Mononuclear cell (primary cell): Measurements from ENCODE around the gene SGPP1. TPM values are rescaled to one million over a fixed set of nuclear protein-coding genes. Genes with fewer than 3 reads are reported as not detected.
A peak's percentile ranks its signal among the peaks of the same experiment; 100 is the strongest.
"Not testable (repeated sequence)": the region's sequence is repeated elsewhere in the genome, so short reads cannot be mapped to it uniquely, and the experiment has no call there.

Source experiments
- H3K27me3 ChIP-seq: 2 replicates; pipeline ENCODE4 v1.6.0; 2011; ENCODE audit warnings: low read length, control low read depth; ENCODE audit not compliant: insufficient read depth
- H3K4me1 ChIP-seq: 2 replicates; pipeline ENCODE4 v1.5.1; 2011; ENCODE audit warnings: mild to moderate bottlenecking, low read length, control low read depth; ENCODE audit not compliant: insufficient read depth
- H3K4me3 ChIP-seq: 2 replicates; pipeline ENCODE4 v1.5.1; 2011; ENCODE audit warnings: mild to moderate bottlenecking, low read length, moderate library complexity
- H3K9me3 ChIP-seq: 2 replicates; pipeline ENCODE4 v1.5.1; 2011; ENCODE audit warnings: low read depth, mild to moderate bottlenecking, control low read depth, low read length
- total RNA-seq: library from RNA; depleted of rRNA; stranded (reverse); fragments of >200 nt; gene quantifications from one replicate; pipeline ENCODE4 v1.2.3, GENCODE V29; 2012

SGPP1 gene
- total RNA-seq = 21.8 TPM

- Histone ChIP-seq H3K4me3 (peak within 1 kb of the TSS; percentile 80), H3K4me1 (peaks cover 32% of the 10 kb centered on the region), H3K9me3 (no peaks in the 10 kb centered on the region), H3K27me3 (peaks cover 3% of the 10 kb centered on the region)
Observed at GRCh38 chr14:63727736-63728728, at the start of gene SGPP1. TSS of gene SGPP1 (minus strand) at chr14:63728065. CDS start at chr14:63727944, 121 bp downstream.

DNA sequence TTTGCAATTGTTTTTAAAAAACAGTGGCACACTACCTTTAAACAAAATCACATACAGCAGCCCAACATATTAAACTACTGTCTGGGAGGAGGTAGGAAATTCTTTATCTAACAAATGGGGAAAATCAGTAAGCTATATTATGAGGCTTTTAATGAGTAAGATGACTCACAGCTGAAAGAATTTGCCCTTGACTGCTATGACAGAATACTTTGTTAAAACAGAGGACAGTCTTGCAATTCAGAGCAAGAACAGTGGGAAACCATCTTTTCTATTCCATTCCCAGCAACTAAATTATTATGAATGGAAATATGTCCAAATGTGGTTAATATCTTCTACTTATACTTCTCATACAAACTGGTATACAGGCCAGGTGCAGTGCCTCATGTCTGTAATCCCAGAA, 49.2 kb upstream of the SGPP1 start:
- Histone ChIP-seq H3K9me3 (no peaks in the 10 kb centered on the region), H3K27me3 (no peaks in the 10 kb centered on the region), H3K4me1 (no peaks in the 10 kb centered on the region), H3K4me3 (no peak overlapping the region)

DNA sequence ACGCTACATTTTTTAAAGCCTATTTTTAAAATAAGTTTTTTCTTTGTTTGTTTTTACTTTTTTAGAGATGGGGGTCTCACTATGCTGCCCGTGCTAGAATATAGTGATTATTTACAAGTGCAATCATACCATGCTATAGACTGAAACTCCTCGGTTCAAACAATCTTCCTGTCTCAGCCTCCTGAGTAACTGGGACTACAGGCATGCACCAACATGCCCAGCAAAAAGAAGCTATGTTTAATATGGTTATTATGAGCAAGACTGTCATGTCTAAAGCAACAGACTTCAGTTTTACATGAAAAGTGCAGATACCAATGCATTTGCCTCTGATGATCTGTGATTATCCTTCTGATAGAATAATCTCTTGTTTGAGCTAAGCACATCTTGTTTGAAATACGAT, 45.6 kb upstream of the SGPP1 start:
- Histone ChIP-seq H3K9me3 (no peaks in the 10 kb centered on the region), H3K27me3 (no peaks in the 10 kb centered on the region), H3K4me1 (no peaks in the 10 kb centered on the region), H3K4me3 (no peak overlapping the region)

DNA sequence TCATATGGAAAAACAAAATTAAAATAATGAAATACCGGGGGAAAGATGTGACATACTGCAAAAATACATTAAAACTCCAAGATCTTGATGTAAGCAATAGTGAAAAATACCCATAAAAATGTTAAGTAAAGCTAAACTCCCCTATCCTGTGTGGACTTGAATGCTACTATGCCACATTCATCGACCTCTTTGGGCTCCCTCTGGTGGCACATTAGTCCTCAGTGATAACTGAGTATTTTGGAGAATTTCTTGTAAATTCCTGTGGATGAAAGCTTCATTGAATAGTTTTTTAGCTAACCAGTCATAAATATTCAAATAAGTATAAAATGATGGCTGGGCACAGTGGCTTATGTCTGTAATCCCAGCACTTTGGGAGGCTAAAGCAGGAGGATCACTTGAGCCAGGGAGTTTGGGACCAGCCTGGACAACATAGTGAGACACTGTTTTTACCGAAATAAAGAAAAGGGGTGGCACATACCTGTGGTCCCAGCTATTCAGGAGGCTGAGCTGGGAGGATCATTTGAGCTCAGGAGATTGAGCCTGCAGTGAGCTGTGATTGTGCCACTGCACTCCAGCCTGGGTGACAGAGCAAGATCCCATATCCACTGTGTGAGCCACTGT, 42.4 kb upstream of the SGPP1 start:
- no peaks in the 10 kb centered on the region for H3K27me3 ChIP-seq
- H3K9me3 ChIP-seq = no peaks in the 10 kb centered on the region
- H3K4me1 ChIP-seq = no peaks in the 10 kb centered on the region
- H3K4me3 ChIP-seq = no peak overlapping the region

- H3K27me3 ChIP-seq = no peaks in the 10 kb centered on the region
- no peaks in the 10 kb centered on the region for H3K4me1 ChIP-seq
- H3K9me3 ChIP-seq = no peaks in the 10 kb centered on the region
- H3K4me3 ChIP-seq = no peak overlapping the region
Observed at GRCh38 chr14:63766611-63767010, 38.7 kb upstream of the SGPP1 start.

- H3K27me3 ChIP-seq = no peaks in the 10 kb centered on the region
- no peaks in the 10 kb centered on the region for H3K9me3 ChIP-seq
Observed at GRCh38 chr14:63764620-63765139, 36.8 kb upstream of the SGPP1 start.

DNA sequence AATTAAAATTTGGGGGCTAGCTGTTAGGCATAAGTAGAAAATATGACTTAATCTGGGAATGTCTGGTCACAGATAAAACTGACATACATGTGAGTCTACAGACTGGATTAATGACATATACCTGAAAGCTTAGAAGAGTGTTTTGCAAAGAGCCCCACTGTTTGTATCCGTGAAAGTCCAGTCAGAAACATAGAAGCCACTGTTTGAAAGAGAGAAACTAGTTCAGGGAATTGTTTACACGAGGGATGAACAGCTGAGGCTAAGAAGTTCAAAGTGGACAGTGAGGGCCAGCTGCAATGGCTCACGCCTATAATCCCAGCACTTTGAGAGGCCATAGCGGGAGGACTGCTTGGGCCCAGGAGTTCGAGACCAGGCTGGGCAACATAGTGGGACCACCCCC, 36.2 kb upstream of the SGPP1 start:
- no peaks in the 10 kb centered on the region for H3K27me3 ChIP-seq
- no peaks in the 10 kb centered on the region for H3K9me3 ChIP-seq
- H3K4me1 ChIP-seq = peaks cover 12% of the 10 kb centered on the region
- H3K4me3 ChIP-seq = no peak overlapping the region

More at GRCh38 chr14:63764620-63765139, 36.8 kb upstream of the SGPP1 start:
- no peak overlapping the region for H3K4me3 ChIP-seq
- H3K4me1 ChIP-seq = peaks cover 6% of the 10 kb centered on the region

- Histone ChIP-seq H3K9me3 (no peaks in the 10 kb centered on the region), H3K27me3 (no peaks in the 10 kb centered on the region), H3K4me1 (peaks cover 14% of the 10 kb centered on the region), H3K4me3 (peak overlapping the region; percentile 24)
Observed at GRCh38 chr14:63761351-63762117, 33.7 kb upstream of the SGPP1 start.

- peaks cover 14% of the 10 kb centered on the region for H3K4me1 ChIP-seq
- H3K4me3 ChIP-seq = no peak overlapping the region
- H3K27me3 ChIP-seq = no peaks in the 10 kb centered on the region
Observed at GRCh38 chr14:63760014-63760413, 32.1 kb upstream of the SGPP1 start.

DNA sequence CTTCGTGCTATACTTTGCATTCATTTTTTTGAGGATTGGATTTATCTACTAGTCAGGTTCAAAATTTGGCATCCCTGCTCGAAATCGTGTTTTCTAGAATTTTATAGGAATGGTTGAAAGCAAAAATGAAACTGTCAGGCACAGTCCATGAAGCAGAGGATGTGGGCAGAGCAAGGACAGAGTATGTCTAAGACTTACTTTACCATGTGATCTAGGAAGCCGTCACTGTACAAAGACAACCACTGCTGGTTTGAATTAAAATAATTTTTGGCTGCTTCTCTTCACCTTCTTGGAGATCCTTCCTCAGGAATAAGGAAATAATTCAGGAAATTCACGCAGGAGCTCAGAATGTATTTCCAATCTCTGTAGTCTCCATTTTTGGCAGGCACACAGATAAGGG, 31.6 kb upstream of the SGPP1 start:
- Histone ChIP-seq H3K9me3 (no peaks in the 10 kb centered on the region), H3K27me3 (no peaks in the 10 kb centered on the region), H3K4me3 (no peak overlapping the region)

More at GRCh38 chr14:63760014-63760413, 32.1 kb upstream of the SGPP1 start:
- no peaks in the 10 kb centered on the region for H3K9me3 ChIP-seq

DNA sequence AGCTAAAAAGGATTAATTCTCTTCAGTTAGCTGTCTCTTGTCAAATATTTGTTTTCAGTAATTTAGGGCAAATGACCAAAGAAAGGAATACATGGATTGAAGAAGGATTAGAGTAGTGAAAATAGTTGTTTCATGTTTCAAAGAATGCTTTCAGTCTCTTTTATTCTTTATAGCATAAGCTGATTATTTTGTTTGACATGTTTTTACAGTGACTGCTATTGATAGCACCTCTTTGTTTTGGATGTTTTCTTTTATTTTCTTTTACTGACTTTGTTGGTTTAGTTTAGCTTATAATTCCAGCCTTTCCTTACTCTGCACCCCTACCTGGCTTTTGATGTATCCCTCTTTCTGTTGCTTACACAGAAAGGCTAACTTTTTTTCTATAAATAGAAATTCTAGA, 29.3 kb upstream of the SGPP1 start:
- no peak overlapping the region for H3K4me3 ChIP-seq
- no peaks in the 10 kb centered on the region for H3K9me3 ChIP-seq
- no peaks in the 10 kb centered on the region for H3K27me3 ChIP-seq
- peaks cover 14% of the 10 kb centered on the region for H3K4me1 ChIP-seq

More for the DNA sequence above, 31.6 kb upstream of the SGPP1 start:
- peaks cover 14% of the 10 kb centered on the region for H3K4me1 ChIP-seq

DNA sequence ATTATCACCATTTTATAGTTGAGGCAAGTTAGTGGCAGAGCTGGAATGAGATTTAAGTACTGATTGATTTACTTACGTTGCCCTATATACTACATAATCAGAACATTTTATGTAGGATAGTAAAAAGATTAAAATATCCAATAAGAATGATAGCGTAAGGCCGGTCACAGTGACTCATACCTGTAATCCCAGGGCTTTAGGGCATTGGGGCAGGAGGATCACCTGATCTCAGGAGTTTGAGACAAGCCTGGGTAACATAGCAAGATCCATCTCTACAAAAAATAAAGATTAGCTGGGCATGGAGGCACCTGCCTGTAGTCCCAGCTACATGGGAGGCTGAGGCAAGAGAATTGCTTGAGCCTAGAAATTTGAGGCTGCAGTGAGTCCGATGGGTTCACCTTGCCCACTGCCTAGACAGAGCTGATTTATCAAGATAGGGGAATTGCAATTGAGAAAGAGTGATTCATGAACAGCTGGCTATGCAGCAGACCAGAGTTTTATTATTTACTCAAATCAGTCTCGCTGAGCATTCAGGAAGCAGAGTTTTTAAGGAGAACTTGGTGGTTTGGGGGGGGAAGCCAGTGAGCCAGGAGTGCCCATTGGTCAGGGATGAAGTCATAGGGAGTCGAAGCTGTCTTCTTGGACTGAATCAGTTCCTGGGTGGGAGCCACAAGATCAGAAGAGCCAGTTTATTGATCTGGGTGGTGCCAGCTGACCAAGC, 24.7 kb upstream of the SGPP1 start:
- no peaks in the 10 kb centered on the region for H3K4me1 ChIP-seq
- no peak overlapping the region for H3K4me3 ChIP-seq
- H3K27me3 ChIP-seq = no peaks in the 10 kb centered on the region
- no peaks in the 10 kb centered on the region for H3K9me3 ChIP-seq

DNA sequence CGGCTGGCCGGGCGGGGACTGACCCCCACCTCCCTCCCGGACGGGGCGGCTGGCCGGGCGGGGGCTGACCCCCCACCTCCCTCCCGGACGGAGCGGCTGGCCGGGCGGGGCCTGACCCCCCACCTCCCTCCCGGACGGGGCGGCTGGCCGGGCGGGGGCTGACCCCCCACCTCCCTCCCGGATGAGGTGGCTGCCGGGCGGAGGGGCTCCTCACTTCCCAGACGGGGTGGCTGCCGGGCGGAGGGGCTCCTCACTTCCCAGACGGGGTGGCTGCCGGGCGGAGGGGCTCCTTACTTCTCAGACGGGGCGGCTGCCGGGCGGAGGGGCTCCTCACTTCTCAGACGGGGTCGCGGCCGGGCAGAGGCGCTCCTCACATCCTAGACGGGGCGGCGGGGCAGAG, 23.2 kb upstream of the SGPP1 start:
- H3K27me3 ChIP-seq, H3K4me3 ChIP-seq, H3K9me3 ChIP-seq: not testable (repeated sequence)

DNA sequence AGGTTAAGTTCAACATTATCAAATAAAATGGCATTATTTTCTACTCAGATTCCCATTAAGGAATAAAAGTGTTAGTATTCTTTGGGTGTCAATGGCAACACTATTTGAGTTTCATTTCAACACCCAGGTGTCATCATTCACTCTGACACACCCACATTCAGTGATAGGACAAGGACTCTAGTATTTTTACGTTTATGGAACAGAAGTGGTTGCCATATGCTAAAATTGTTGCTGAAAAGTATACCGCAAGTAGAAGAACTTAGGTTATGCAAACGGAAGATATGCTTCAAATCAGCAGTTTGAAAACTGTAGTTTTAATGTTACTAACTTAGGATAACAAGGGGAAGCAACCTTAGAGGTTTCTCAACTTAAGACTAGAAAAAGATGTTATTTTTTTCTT, 20.0 kb upstream of the SGPP1 start:
- Histone ChIP-seq H3K9me3 (no peaks in the 10 kb centered on the region), H3K4me1 (peaks cover 9% of the 10 kb centered on the region), H3K27me3 (no peaks in the 10 kb centered on the region), H3K4me3 (no peak overlapping the region)

More for the DNA sequence above, 23.2 kb upstream of the SGPP1 start:
- not testable (repeated sequence) for H3K4me1 ChIP-seq
